BLaER1 (cell line): ENCODE data around the gene NUBP2.
A peak's percentile ranks its signal among the peaks of the same experiment; 100 is the strongest.

Source experiments
- H3K27ac ChIP-seq: shearing (Covaris generic); formaldehyde crosslinking; 2 replicates; pipeline ENCODE4 v1.8.1; 2022
- H3K27me3 ChIP-seq: shearing (Covaris generic); formaldehyde crosslinking; 2 replicates; pipeline ENCODE4 v1.8.1; 2022
- H3K36me3 ChIP-seq: shearing (Covaris generic); formaldehyde crosslinking; 2 replicates; pipeline ENCODE4 v1.8.1; 2022
- H3K4me1 ChIP-seq: shearing (Covaris generic); formaldehyde crosslinking; 2 replicates; pipeline ENCODE4 v1.8.1; 2022
- H3K4me2 ChIP-seq: shearing (Covaris generic); formaldehyde crosslinking; 2 replicates; pipeline ENCODE4 v1.8.1; 2022
- H3K4me3 ChIP-seq: shearing (Covaris generic); formaldehyde crosslinking; 2 replicates; pipeline ENCODE4 v1.8.1; 2022
- H3K9ac ChIP-seq: shearing (Covaris generic); formaldehyde crosslinking; 2 replicates; pipeline ENCODE4 v1.8.1; 2022
- H3K9me3 ChIP-seq: shearing (Covaris generic); formaldehyde crosslinking; 2 replicates; pipeline ENCODE4 v1.8.1; 2022
- H4K20me1 ChIP-seq: shearing (Covaris generic); formaldehyde crosslinking; 2 replicates; pipeline ENCODE4 v1.8.1; 2022
- Cebpa-rat ChIP-seq: shearing (Covaris generic); IDR thresholded peaks from 2 replicates; pipeline ENCODE4 v1.8.1; 2022

The NUBP2 gene

DNA sequence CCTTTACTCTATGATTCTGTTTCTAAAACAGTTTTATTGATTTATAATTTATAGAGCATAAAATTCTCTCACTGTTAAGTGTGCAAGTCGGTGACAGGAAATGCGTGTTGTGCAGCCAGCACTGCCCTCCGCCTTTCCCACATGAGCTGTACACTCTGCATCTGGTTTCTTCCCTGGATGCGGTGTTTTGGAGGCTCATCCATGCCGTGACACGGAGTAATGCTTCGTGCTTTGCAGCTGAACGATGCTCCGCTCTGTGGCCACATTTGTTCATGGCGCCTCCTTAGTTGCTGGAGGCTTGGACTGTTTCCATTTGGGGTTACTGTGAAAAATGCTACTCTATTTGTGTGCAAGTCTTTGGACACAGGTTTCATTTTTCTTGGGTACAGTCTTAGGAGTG is 17.9 kb downstream of the NUBP2 start:
- Histone ChIP-seq H3K4me3 (no peak overlapping the region), H3K9me3 (peaks cover 33% of the 10 kb centered on the region), H3K27me3 (no peaks in the 10 kb centered on the region), H3K27ac (no peak overlapping the region), H3K9ac (no peak overlapping the region), H4K20me1 (no peaks in the 10 kb centered on the region), H3K4me2 (no peak overlapping the region), H3K4me1 (peaks cover 9% of the 10 kb centered on the region; the same call in 1 of the 2 replicates), H3K36me3 (peaks cover 37% of the 10 kb centered on the region)
- TF ChIP-seq Cebpa-rat, result no peak

DNA sequence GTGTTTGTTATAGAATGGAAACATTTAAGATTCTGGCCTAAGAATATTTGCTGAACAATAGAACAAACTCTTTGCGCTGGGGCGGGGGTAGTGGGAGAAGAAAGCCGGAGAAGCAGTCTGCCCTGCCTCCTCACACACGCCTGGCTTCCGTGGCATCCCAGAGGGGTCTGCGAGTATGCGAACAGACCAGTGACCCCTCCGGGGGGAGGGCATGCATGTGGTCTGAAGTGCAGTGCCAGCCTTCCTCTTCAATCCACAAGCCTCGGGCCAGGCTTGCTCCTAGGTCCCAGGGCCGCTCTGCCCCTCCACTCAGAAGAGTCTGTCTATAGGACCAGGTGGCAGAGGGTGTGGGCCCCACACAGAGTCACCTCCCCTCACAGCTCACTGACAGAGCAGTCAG is 24.9 kb downstream of the NUBP2 start:
- peaks cover 14% of the 10 kb centered on the region; the same call in 1 of the 2 replicates for H3K4me1 ChIP-seq
- 0 out of 2 replicates have a peak, but pooled peaks cover 5% of the 10 kb centered on the region for H4K20me1 ChIP-seq
- no peak overlapping the region for H3K4me3 ChIP-seq
- peaks cover 71% of the 10 kb centered on the region for H3K36me3 ChIP-seq
- no peaks in the 10 kb centered on the region for H3K9me3 ChIP-seq
- TF ChIP-seq Cebpa-rat, result no peak
- H3K27ac ChIP-seq, result no peak overlapping the region
- no peak overlapping the region for H3K4me2 ChIP-seq
- H3K27me3 ChIP-seq, result no peaks in the 10 kb centered on the region
- no peak overlapping the region for H3K9ac ChIP-seq

DNA sequence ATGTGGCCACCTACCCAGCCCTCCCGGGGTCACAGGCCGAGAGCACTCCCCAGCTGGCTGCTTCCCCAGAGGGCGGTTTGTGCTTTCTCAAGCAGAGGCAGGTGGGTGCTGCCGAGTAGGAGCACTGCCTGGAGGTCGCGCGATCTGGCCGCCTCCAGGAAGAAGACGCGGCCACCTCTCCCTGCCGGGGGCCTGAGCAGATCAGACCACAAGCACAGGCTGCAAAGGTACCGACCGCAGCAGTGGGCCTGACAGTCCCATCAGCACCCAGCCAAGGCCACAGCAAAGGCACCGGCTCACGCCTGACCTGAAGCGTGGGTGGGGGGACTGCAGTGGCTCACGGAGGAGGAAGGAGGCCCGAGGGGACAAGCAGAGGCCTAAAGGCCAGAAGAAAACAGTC is 25.9 kb downstream of the NUBP2 start:
- Histone ChIP-seq H4K20me1 (0 out of 2 replicates have a peak, but pooled peaks cover 5% of the 10 kb centered on the region), H3K4me1 (peaks cover 18% of the 10 kb centered on the region; the same call in 1 of the 2 replicates), H3K4me2 (no peak overlapping the region), H3K9ac (no peak overlapping the region), H3K9me3 (no peaks in the 10 kb centered on the region), H3K4me3 (no peak overlapping the region), H3K36me3 (peaks cover 72% of the 10 kb centered on the region), H3K27me3 (no peaks in the 10 kb centered on the region), H3K27ac (no peak overlapping the region)
- no peak for TF ChIP-seq Cebpa-rat

DNA sequence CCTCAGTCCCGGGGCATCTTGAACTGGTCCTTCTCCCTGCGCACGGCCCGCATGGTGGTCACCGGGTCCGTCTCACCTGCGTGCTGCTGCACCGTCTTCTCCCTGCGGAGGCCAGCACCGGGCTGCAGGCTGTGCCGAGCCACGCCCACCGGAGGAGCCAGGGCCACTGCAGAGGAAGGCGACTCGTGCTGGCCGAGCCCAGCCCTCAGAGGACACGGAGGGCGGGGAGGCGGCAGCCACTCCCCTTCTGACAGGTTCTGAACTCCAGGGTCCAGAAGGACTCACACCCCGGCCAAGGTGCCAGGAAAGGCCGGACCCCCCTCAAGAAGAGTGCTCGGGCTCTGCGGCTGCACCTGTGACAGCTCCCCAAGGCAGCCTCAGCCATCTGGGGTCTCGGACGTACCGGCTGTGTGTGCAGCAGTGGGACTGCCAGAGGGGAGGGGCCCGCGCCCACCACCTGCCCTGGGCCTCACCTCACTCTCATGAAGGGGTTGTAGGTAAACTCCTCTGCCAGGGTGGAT is 26.6 kb downstream of the NUBP2 start:
- Histone ChIP-seq H3K27ac (no peak overlapping the region), H3K36me3 (peaks cover 76% of the 10 kb centered on the region)

DNA sequence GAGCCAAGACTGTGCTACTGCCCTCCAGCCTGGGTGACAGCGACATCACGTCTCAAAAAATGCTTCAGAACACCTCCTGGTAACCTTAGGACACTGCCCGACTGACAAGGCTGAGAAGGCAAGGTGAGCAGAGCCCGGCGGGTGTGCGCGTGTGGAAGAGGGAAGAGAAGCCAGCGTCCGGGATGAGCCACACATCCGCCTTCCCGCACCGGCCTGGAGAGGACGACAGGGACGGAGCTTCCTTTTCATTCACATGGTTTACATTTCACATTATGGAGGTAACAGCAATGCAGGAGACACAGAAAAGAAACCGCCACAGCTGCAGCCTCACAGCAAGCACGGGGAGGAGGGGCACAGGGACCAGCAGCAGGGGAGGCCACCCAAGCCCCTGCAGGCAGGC is 27.3 kb downstream of the NUBP2 start:
- H3K27me3 ChIP-seq, result no peaks in the 10 kb centered on the region
- no peak overlapping the region for H3K27ac ChIP-seq
- H3K9ac ChIP-seq, result no peak overlapping the region
- peaks cover 11% of the 10 kb centered on the region; the same call in 1 of the 2 replicates for H3K4me1 ChIP-seq
- 0 out of 2 replicates have a peak, but pooled peaks cover 5% of the 10 kb centered on the region for H4K20me1 ChIP-seq
- no peaks in the 10 kb centered on the region for H3K9me3 ChIP-seq
- no peak overlapping the region for H3K4me3 ChIP-seq
- no peak for TF ChIP-seq Cebpa-rat
- H3K4me2 ChIP-seq, result no peak overlapping the region
- H3K36me3 ChIP-seq, result peaks cover 70% of the 10 kb centered on the region

More for the DNA sequence above, 26.6 kb downstream of the NUBP2 start:
- no peaks in the 10 kb centered on the region for H3K9me3 ChIP-seq
- no peaks in the 10 kb centered on the region for H3K27me3 ChIP-seq
- peaks cover 18% of the 10 kb centered on the region; the same call in 1 of the 2 replicates for H3K4me1 ChIP-seq
- TF ChIP-seq Cebpa-rat, result no peak
- no peak overlapping the region for H3K4me3 ChIP-seq
- 0 out of 2 replicates have a peak, but pooled peaks cover 5% of the 10 kb centered on the region for H4K20me1 ChIP-seq
- no peak overlapping the region for H3K4me2 ChIP-seq
- H3K9ac ChIP-seq, result no peak overlapping the region

DNA sequence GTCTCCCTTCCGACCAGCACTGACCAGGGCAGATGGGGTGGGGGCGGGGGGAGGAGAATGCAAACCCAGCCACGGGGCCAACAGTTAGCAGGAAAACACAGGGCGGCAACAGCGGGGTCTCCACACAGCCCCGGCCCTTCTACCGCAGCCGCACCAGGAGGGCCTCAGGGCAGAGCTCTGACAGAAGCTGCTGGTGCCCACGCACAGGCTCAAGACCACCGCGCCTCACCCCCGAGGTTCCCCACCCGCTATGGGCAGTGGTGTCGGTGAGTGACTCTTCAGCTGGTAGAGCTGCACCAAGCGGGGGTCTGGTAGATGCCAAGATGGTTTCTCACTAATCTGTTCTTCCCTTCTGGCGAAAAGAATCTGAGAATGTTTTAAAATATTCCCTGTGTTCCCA is 27.8 kb downstream of the NUBP2 start:
- TF ChIP-seq Cebpa-rat, result no peak
- Histone ChIP-seq H3K9me3 (no peaks in the 10 kb centered on the region), H3K4me3 (no peak overlapping the region), H3K4me2 (no peak overlapping the region), H3K36me3 (peaks cover 70% of the 10 kb centered on the region), H3K27me3 (no peaks in the 10 kb centered on the region), H3K4me1 (peaks cover 9% of the 10 kb centered on the region; the same call in 1 of the 2 replicates), H3K27ac (no peak overlapping the region), H4K20me1 (0 out of 2 replicates have a peak, but pooled peaks cover 5% of the 10 kb centered on the region), H3K9ac (no peak overlapping the region)

DNA sequence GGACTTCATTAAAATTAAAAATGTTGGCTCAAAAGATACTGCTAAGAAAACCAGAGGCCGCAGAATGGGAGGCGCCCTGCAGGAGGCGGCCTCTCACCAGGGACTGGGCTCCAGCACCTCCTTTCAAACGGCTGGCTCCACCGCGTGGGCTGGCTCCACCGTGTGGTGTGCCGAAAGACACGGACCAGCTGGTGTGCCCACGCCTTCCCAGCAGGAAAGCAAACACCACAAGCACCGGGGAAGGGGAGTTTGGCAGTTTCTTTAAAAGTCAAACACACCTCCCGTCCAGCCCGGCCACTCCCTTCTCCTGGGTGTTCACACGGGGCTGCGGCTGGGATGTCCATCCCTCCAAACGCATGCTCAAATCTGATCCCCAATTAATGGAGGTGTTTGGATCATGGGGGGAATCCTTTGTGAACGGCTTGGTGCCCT is 30.0 kb downstream of the NUBP2 start:
- H3K4me1 ChIP-seq, result peaks cover 9% of the 10 kb centered on the region; the same call in 1 of the 2 replicates
- no peaks in the 10 kb centered on the region for H3K27me3 ChIP-seq
- H4K20me1 ChIP-seq, result 0 out of 2 replicates have a peak, but pooled peaks cover 5% of the 10 kb centered on the region
- no peak overlapping the region for H3K9ac ChIP-seq
- no peak for TF ChIP-seq Cebpa-rat
- H3K27ac ChIP-seq, result no peak overlapping the region
- no peaks in the 10 kb centered on the region for H3K9me3 ChIP-seq
- peaks cover 72% of the 10 kb centered on the region for H3K36me3 ChIP-seq
- no peak overlapping the region for H3K4me3 ChIP-seq
- H3K4me2 ChIP-seq, result 0 out of 2 replicates have a peak overlapping the region, but pooled peaks have one; percentile 4

DNA sequence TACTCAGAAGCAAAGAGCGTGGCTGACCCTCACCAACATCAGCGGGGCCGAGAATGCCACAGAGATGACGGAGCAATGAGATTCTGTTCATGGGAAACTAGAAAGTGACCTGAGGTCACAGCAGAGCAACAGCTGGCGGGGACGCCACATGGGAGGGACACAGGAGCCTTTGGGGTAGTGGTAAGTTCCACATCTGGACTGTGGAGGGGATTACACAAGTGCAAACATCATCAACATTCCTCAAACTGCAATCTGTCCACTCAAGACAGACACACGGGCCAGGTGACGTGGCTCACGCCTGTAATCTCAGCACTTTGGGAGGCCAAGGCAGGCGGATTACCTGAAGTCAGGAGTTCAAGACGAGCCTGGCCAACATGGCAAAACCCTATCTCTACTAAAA is 32.7 kb downstream of the NUBP2 start:
- no peak for TF ChIP-seq Cebpa-rat
- Histone ChIP-seq H3K36me3 (peaks cover 74% of the 10 kb centered on the region), H3K9ac (no peak overlapping the region), H3K9me3 (no peaks in the 10 kb centered on the region), H3K27me3 (no peaks in the 10 kb centered on the region), H4K20me1 (0 out of 2 replicates have a peak, but pooled peaks cover 2% of the 10 kb centered on the region), H3K27ac (no peak overlapping the region), H3K4me1 (peaks cover 9% of the 10 kb centered on the region; the same call in 1 of the 2 replicates), H3K4me3 (no peak overlapping the region), H3K4me2 (no peak overlapping the region)

DNA sequence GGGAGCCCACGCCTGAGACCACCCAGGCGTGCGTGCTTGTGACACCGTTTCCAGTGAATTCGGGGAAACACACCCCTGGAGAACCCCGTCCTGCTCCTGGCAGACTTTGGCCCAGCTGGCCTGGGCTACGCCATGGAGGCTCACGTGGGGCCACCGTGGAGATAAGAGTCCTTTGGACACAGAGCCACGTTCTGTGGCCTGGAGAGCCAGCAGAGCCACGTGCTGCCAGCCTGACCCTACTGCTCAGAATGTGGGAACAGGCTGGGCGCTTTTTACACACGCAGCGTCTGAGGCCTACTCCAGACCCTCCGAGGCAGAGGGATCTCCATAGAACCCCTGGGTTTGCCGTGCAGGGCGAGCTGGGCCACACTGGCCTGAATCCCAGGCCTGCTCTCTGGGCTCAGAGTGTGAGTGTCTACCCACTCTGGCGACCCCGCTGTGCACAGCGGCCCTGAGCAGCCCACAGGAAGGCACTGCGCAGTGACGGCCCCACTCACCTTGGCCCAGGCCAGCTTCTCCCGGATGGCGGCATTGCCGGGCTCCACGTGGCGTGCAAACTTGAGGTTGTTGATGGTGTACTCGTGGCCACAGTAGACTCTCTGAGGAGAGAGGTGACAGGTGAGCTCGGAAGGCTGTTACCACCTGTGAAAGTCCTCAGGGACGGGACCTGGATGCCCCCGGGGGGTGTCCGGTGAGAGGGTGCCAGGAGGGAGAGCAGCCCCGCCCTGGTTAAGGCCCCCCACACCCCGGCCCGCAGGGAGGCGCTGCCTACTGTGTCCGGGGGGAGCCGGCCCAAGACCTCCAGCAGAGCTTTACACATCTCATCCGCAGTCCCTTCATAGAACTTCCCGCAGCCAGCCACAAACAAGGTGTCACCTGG is 33.9 kb downstream of the NUBP2 start:
- H3K36me3 ChIP-seq, result peaks cover 73% of the 10 kb centered on the region
- H3K9me3 ChIP-seq, result no peaks in the 10 kb centered on the region
- H4K20me1 ChIP-seq, result peaks cover 10% of the 10 kb centered on the region; the same call in 1 of the 2 replicates
- no peak overlapping the region for H3K27ac ChIP-seq
- H3K4me2 ChIP-seq, result no peak overlapping the region
- peaks cover 9% of the 10 kb centered on the region; the same call in 1 of the 2 replicates for H3K4me1 ChIP-seq
- no peaks in the 10 kb centered on the region for H3K27me3 ChIP-seq
- no peak overlapping the region for H3K9ac ChIP-seq
- H3K4me3 ChIP-seq, result no peak overlapping the region
- TF ChIP-seq Cebpa-rat, result no peak

DNA sequence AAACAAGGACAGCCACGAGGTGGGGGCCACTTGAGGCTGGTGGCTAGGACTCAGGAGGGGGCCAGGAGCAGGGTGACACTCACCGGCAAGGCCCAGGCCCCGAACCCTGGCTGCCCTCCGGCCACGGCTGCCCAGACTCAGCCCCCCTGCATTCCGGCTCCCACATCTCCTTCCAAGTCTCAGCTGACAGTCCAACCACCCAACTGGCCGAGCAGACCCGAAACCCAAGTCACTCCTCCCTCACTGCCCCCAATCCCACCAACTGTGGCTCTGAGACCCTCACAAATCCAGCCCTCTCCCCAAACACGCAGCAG is 34.5 kb downstream of the NUBP2 start:
- H4K20me1 ChIP-seq, result peaks cover 14% of the 10 kb centered on the region
- no peaks in the 10 kb centered on the region for H3K9me3 ChIP-seq
- no peak for TF ChIP-seq Cebpa-rat
- H3K9ac ChIP-seq, result no peak overlapping the region
- no peak overlapping the region for H3K4me3 ChIP-seq
- H3K4me2 ChIP-seq, result no peak overlapping the region
- peaks cover 78% of the 10 kb centered on the region for H3K36me3 ChIP-seq
- no peak overlapping the region for H3K27ac ChIP-seq
- peaks cover 8% of the 10 kb centered on the region; the same call in 1 of the 2 replicates for H3K4me1 ChIP-seq
- H3K27me3 ChIP-seq, result no peaks in the 10 kb centered on the region
